Ectodermal cell (in vitro differentiated cells): ENCODE results near the gene PAQR6.

Source experiments
- H3K27ac ChIP-seq: 2 replicates; pipeline ENCODE4 v1.7.0; 2013; ENCODE audit warnings: mild to moderate bottlenecking, low read depth, low read length; ENCODE audit not compliant: insufficient read depth, poor library complexity, severe bottlenecking
- H3K27me3 ChIP-seq: 2 replicates; pipeline ENCODE4 v1.7.0; 2013; ENCODE audit warnings: mild to moderate bottlenecking, low read length; ENCODE audit not compliant: insufficient read depth, control insufficient read depth, poor library complexity, severe bottlenecking
- H3K36me3 ChIP-seq: one replicate; pipeline ENCODE4 v1.7.0; 2013; ENCODE audit warnings: low read length; ENCODE audit not compliant: control insufficient read depth, insufficient read depth
- H3K4me1 ChIP-seq: one replicate; pipeline ENCODE4 v1.7.0; 2013; ENCODE audit warnings: low read length; ENCODE audit not compliant: control insufficient read depth, insufficient read depth
- H3K4me3 ChIP-seq: 2 replicates; pipeline ENCODE4 v1.7.0; 2013; ENCODE audit warnings: low read depth, low read length, control low read depth; ENCODE audit not compliant: insufficient read depth
- H3K9me3 ChIP-seq: 2 replicates; pipeline ENCODE4 v1.7.0; 2013; ENCODE audit warnings: mild to moderate bottlenecking, low read length, moderate library complexity; ENCODE audit not compliant: control insufficient read depth
- WGBS, 2 experiments: methylation state at CpG; one replicate each; pipeline ENCODE4 v1.1.7; 2013; ENCODE audit warnings: missing lambda C conversion rate in 2 of 2; 5-methylcytosine and 5-hydroxymethylcytosine counted together

PAQR6 gene

GRCh38 chr1:156248323-156248683 is 447 bp upstream of the PAQR6 start:
- Histone ChIP-seq H3K9me3 (no peaks in the 10 kb centered on the region), H3K27me3 (peaks cover 11% of the 10 kb centered on the region), H3K36me3 (peaks cover 30% of the 10 kb centered on the region), H3K4me1 (peaks cover 15% of the 10 kb centered on the region), H3K4me3 (no peak overlapping the region), H3K27ac (no peak overlapping the region)
- WGBS, 2 experiments: 91 to 97% methylated on average over 3 of the region's 4 CpGs

DNA sequence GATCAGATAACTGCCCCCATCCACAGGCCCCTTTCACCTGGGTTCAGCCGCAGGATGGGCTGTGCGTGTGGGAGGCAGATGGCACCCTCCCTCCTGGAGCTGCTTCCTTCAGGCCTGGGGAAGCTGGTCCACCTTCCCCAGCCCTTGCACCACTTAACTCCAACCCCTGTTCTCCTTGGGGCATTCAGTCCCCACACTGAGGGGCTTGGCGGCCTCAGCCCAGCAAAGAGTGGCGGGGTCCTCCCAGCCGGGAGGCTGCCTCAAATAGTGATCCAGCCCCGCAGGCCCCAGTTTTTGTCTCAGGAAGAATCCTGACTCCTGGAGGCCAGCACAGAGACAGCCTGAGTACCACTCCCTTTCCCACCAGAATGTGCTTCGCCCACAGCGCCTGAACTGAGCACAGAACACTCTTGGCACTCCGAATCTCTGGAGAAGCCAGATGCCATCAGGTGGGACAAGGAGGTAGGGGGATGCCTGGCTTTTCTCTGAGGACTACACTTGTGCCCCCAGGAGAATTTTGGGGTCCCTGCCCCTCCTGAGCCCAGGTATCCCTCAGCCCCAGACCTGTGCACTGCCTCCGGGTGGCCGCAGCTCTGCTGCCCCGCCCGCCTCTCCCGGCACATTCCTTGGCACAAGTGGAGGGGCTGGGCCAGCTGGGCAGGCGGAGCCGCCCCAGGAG is 936 bp downstream of the PAQR6 start:
- WGBS, 2 experiments: 89 to 90% methylated on average over 16 of the region's 16 CpGs
- Histone ChIP-seq H3K4me3 (no peak overlapping the region), H3K4me1 (peaks cover 15% of the 10 kb centered on the region), H3K36me3 (peaks cover 17% of the 10 kb centered on the region), H3K9me3 (no peaks in the 10 kb centered on the region), H3K27me3 (peaks cover 11% of the 10 kb centered on the region), H3K27ac (no peak overlapping the region)

DNA sequence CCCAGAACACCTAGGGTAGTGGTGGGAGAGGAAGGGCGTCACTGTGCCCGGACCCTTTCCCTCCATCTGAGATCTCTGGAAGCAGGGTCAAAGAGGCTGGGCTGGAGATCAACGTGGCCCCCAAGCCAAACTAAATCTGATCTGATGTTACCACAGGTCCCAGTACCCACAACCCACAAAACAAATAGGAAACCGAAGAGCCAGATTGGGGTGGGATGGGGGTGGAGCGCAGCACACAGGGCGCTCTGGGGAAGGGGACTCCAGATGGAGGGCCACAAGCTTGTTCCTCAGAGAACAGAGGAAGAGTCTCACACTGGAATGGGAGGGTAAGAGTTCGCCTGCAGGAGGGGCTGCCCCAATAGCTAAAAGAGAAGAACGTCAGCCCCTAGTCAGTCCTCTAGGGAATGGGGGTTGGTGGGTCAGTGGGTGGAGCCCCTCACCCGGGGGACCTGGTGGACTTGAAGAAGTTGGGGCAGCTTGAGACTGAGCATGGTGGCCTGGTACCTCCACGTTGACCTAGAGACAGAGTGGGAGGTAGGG is 1.5 kb downstream of the PAQR6 start:
- Histone ChIP-seq H3K4me3 (no peak overlapping the region), H3K27ac (no peak overlapping the region), H3K27me3 (peaks cover 11% of the 10 kb centered on the region), H3K4me1 (peaks cover 15% of the 10 kb centered on the region), H3K36me3 (peaks cover 13% of the 10 kb centered on the region), H3K9me3 (no peaks in the 10 kb centered on the region)
- 87 to 88% methylated on average over 10 of the region's 10 CpGs for WGBS, 2 experiments

DNA sequence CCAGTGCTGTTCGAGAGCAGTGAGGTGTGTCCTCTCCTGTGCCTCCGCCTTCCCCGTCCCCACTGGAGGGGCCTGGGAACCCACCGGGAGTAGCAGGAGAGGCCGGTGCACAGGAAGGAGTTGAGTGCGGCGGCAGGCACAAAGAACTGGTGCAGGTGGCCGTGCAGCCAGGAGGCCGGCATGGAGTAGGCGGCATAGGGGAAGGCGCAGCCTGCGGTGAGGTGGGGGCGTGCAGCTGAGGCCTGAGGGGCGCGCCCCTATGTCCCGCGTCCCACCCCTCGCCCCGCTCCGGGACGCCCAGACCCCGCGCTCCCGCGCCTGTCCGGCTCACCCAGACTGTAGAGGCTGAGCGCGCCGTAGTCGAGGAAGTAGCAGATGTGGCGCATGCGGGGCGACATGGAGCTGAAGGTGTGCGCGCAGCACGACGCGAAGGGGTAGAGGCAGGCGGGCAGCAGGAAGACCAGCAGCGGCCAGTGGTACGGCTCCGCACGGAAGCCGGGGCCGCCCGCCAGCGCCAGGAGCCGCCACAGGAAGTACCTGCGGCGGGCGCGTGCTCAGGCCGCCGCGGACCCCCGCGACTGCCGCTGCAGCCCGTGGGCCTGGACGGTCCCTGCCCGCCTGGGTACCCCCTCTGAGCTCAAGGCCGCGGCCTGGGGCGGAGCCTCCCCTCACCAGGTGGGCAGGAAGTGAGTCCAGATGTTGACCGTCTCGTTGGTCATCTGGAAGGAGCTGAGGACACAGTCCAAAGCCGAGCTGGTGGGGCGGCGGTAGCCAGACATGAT is 2.2 kb downstream of the PAQR6 start:
- Histone ChIP-seq H3K4me1 (peaks cover 15% of the 10 kb centered on the region), H3K27ac (no peak overlapping the region), H3K36me3 (peaks cover 9% of the 10 kb centered on the region), H3K9me3 (no peaks in the 10 kb centered on the region), H3K4me3 (no peak overlapping the region), H3K27me3 (peaks cover 11% of the 10 kb centered on the region)
- WGBS, 2 experiments: 50 to 52% methylated on average over 69 of the region's 69 CpGs

- Histone ChIP-seq H3K4me3 (no peak overlapping the region), H3K36me3 (peaks cover 4% of the 10 kb centered on the region), H3K9me3 (no peaks in the 10 kb centered on the region), H3K27me3 (peaks cover 11% of the 10 kb centered on the region), H3K27ac (no peak overlapping the region), H3K4me1 (peaks cover 15% of the 10 kb centered on the region)
- 94% methylated on average over 17 of the region's 17 CpGs for WGBS, 2 experiments
These were observed 3.1 kb downstream of the PAQR6 start for GRCh38 chr1:156244712-156245111.

- H3K9me3 ChIP-seq: no peaks in the 10 kb centered on the region
- H3K27me3 ChIP-seq: peaks cover 11% of the 10 kb centered on the region
- peaks cover 9% of the 10 kb centered on the region for H3K36me3 ChIP-seq
- H3K27ac ChIP-seq: no peak overlapping the region
- peaks cover 15% of the 10 kb centered on the region for H3K4me1 ChIP-seq
- WGBS, 2 experiments: 95 to 98% methylated on average over 2 of the region's 2 CpGs
- no peak overlapping the region for H3K4me3 ChIP-seq
These were observed 3.7 kb downstream of the PAQR6 start for GRCh38 chr1:156244126-156244525.

DNA sequence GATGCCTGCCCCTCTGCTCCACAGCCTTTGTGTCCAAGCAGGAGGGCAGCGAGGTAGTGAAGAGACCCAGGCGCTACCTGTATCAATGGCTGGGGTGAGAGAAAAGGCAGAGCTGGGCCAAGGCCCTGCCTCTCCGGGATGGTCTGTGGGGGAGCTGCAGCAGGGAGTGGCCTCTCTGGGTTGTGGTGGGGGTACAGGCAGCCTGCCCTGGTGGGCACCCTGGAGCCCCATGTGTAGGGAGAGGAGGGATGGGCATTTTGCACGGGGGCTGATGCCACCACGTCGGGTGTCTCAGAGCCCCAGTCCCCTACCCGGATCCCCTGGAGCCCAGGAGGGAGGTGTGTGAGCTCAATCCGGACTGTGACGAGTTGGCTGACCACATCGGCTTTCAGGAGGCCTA is 5.1 kb downstream of the PAQR6 start:
- 90 to 92% methylated on average over 10 of the region's 10 CpGs for WGBS, 2 experiments
- no peak overlapping the region for H3K27ac ChIP-seq
- peaks cover 11% of the 10 kb centered on the region for H3K27me3 ChIP-seq
- H3K4me1 ChIP-seq: peaks cover 9% of the 10 kb centered on the region
- H3K9me3 ChIP-seq: no peaks in the 10 kb centered on the region
- H3K4me3 ChIP-seq: no peak overlapping the region
- peaks cover 15% of the 10 kb centered on the region for H3K36me3 ChIP-seq

DNA sequence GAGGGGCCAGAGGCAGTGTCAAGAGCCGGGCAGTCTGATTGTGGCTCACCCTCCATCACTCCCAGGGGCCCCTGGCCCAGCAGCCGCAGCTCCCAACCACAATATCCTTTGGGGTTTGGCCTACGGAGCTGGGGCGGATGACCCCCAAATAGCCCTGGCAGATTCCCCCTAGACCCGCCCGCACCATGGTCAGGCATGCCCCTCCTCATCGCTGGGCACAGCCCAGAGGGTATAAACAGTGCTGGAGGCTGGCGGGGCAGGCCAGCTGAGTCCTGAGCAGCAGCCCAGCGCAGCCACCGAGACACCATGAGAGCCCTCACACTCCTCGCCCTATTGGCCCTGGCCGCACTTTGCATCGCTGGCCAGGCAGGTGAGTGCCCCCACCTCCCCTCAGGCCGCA is 5.9 kb downstream of the PAQR6 start, which contains the start of gene BGLAP:
TSS of gene BGLAP (plus strand) at position 259 of the 400 bp plus-strand sequence. CDS start at position 307, 48 bp downstream.
- peaks cover 17% of the 10 kb centered on the region for H3K36me3 ChIP-seq
- no peak within 1 kb of the TSS for H3K4me3 ChIP-seq
- H3K4me1 ChIP-seq: peaks cover under 1% of the 10 kb centered on the region
- WGBS, 2 experiments: 94 to 95% methylated on average over 14 of the region's 14 CpGs
- peaks cover 11% of the 10 kb centered on the region for H3K27me3 ChIP-seq
- H3K9me3 ChIP-seq: no peaks in the 10 kb centered on the region
- no peak within 1 kb of the TSS for H3K27ac ChIP-seq

GRCh38 chr1:156241311-156241811 is 6.5 kb downstream of the PAQR6 start:
- 84 to 87% methylated on average over 15 of the region's 15 CpGs for WGBS, 2 experiments
- Histone ChIP-seq H3K36me3 (peaks cover 22% of the 10 kb centered on the region), H3K9me3 (no peaks in the 10 kb centered on the region), H3K27ac (no peak overlapping the region), H3K4me3 (no peak overlapping the region), H3K4me1 (no peaks in the 10 kb centered on the region), H3K27me3 (peaks cover 11% of the 10 kb centered on the region)

- H3K9me3 ChIP-seq: no peaks in the 10 kb centered on the region
- no peak overlapping the region for H3K4me3 ChIP-seq
- H3K4me1 ChIP-seq: no peaks in the 10 kb centered on the region
- no peaks in the 10 kb centered on the region for H3K27me3 ChIP-seq
- no peak overlapping the region for H3K27ac ChIP-seq
- peaks cover 38% of the 10 kb centered on the region for H3K36me3 ChIP-seq
- 94 to 97% methylated on average over 4 to 5 of the region's 5 CpGs for WGBS, 2 experiments
These were observed 9.6 kb downstream of the PAQR6 start for GRCh38 chr1:156238248-156238647.
